BLaER1 (cell line): ENCODE measurements around the gene ADM2.

Experiments
- H3K27ac ChIP-seq: shearing (Covaris generic); formaldehyde crosslinking; 2 replicates; pipeline ENCODE4 v1.8.1; 2022
- H3K27me3 ChIP-seq: shearing (Covaris generic); formaldehyde crosslinking; 2 replicates; pipeline ENCODE4 v1.8.1; 2022
- H3K36me3 ChIP-seq: shearing (Covaris generic); formaldehyde crosslinking; 2 replicates; pipeline ENCODE4 v1.8.1; 2022
- H3K4me1 ChIP-seq: shearing (Covaris generic); formaldehyde crosslinking; 2 replicates; pipeline ENCODE4 v1.8.1; 2022
- H3K4me2 ChIP-seq: shearing (Covaris generic); formaldehyde crosslinking; 2 replicates; pipeline ENCODE4 v1.8.1; 2022
- H3K4me3 ChIP-seq: shearing (Covaris generic); formaldehyde crosslinking; 2 replicates; pipeline ENCODE4 v1.8.1; 2022
- H3K9ac ChIP-seq: shearing (Covaris generic); formaldehyde crosslinking; 2 replicates; pipeline ENCODE4 v1.8.1; 2022
- H3K9me3 ChIP-seq: shearing (Covaris generic); formaldehyde crosslinking; 2 replicates; pipeline ENCODE4 v1.8.1; 2022
- H4K20me1 ChIP-seq: shearing (Covaris generic); formaldehyde crosslinking; 2 replicates; pipeline ENCODE4 v1.8.1; 2022
- Cebpa-rat ChIP-seq: shearing (Covaris generic); IDR thresholded peaks from 2 replicates; pipeline ENCODE4 v1.8.1; 2022

ADM2 gene

GRCh38 chr22:50438305-50439275, 42.8 kb upstream of the ADM2 start:
- peaks cover 63% of the 10 kb centered on the region for H3K36me3 ChIP-seq

GRCh38 chr22:50439314-50439870, 42.0 kb upstream of the ADM2 start:
- Histone ChIP-seq H3K9me3 (no peaks in the 10 kb centered on the region), H3K36me3 (peaks cover 68% of the 10 kb centered on the region), H4K20me1 (peaks cover 45% of the 10 kb centered on the region), H3K27ac (peak overlapping the region; percentile 16), H3K4me3 (no peak overlapping the region), H3K27me3 (no peaks in the 10 kb centered on the region), H3K9ac (0 out of 2 replicates have a peak overlapping the region, but pooled peaks have one; percentile 9), H3K4me1 (peaks cover 94% of the 10 kb centered on the region), H3K4me2 (peak overlapping the region; percentile 61)
- TF ChIP-seq Cebpa-rat, result no peak

More at GRCh38 chr22:50438305-50439275, 42.8 kb upstream of the ADM2 start:
- peak overlapping the region; percentile 97 for H3K4me2 ChIP-seq
- peak overlapping the region; percentile 16; the same call in 1 of the 2 replicates for H3K27ac ChIP-seq
- H3K4me3 ChIP-seq, result no peak overlapping the region
- H3K4me1 ChIP-seq, result peaks cover 86% of the 10 kb centered on the region
- TF ChIP-seq Cebpa-rat, result no peak
- no peaks in the 10 kb centered on the region for H3K9me3 ChIP-seq
- H3K27me3 ChIP-seq, result no peaks in the 10 kb centered on the region
- H4K20me1 ChIP-seq, result peaks cover 45% of the 10 kb centered on the region
- 0 out of 2 replicates have a peak overlapping the region, but pooled peaks have one; percentile 9 for H3K9ac ChIP-seq

- Histone ChIP-seq H3K27me3 (no peaks in the 10 kb centered on the region), H3K27ac (peak overlapping the region; percentile 16), H3K4me1 (peaks cover 96% of the 10 kb centered on the region), H3K9me3 (no peaks in the 10 kb centered on the region), H3K4me3 (no peak overlapping the region), H4K20me1 (peaks cover 44% of the 10 kb centered on the region), H3K4me2 (peak overlapping the region; percentile 61), H3K36me3 (peaks cover 65% of the 10 kb centered on the region), H3K9ac (0 out of 2 replicates have a peak overlapping the region, but pooled peaks have one; percentile 9)
- no peak for TF ChIP-seq Cebpa-rat
These were observed 41.4 kb upstream of the ADM2 start for GRCh38 chr22:50439871-50440331.

- H3K4me3 ChIP-seq, result no peak overlapping the region
- H3K9me3 ChIP-seq, result no peaks in the 10 kb centered on the region
- H3K4me2 ChIP-seq, result peak overlapping the region; percentile 61
- peak overlapping the region; percentile 16 for H3K27ac ChIP-seq
- peaks cover 96% of the 10 kb centered on the region for H3K4me1 ChIP-seq
- peaks cover 60% of the 10 kb centered on the region for H3K36me3 ChIP-seq
- no peak for TF ChIP-seq Cebpa-rat
- H3K27me3 ChIP-seq, result no peaks in the 10 kb centered on the region
- H3K9ac ChIP-seq, result 0 out of 2 replicates have a peak overlapping the region, but pooled peaks have one; percentile 51
- H4K20me1 ChIP-seq, result peaks cover 40% of the 10 kb centered on the region
These were observed 40.6 kb upstream of the ADM2 start for GRCh38 chr22:50440544-50441249.

GRCh38 chr22:50441428-50441993, 39.8 kb upstream of the ADM2 start:
- Histone ChIP-seq H3K9me3 (no peaks in the 10 kb centered on the region), H3K4me1 (peaks cover 96% of the 10 kb centered on the region), H3K27ac (peak overlapping the region; percentile 46; the same call in 1 of the 2 replicates), H3K4me2 (peak overlapping the region; percentile 61), H3K4me3 (no peak overlapping the region), H4K20me1 (peaks cover 40% of the 10 kb centered on the region), H3K36me3 (peaks cover 63% of the 10 kb centered on the region), H3K27me3 (no peaks in the 10 kb centered on the region), H3K9ac (peak overlapping the region; percentile 51; the same call in 1 of the 2 replicates)
- no peak for TF ChIP-seq Cebpa-rat

GRCh38 chr22:50443197-50443596, 38.1 kb upstream of the ADM2 start:
- peaks cover 90% of the 10 kb centered on the region for H3K4me1 ChIP-seq
- no peaks in the 10 kb centered on the region for H3K9me3 ChIP-seq
- H3K36me3 ChIP-seq, result peaks cover 72% of the 10 kb centered on the region

GRCh38 chr22:50443801-50444625, 37.3 kb upstream of the ADM2 start:
- H3K36me3 ChIP-seq, result peaks cover 72% of the 10 kb centered on the region
- peak overlapping the region; percentile 15; the same call in 1 of the 2 replicates for H3K9ac ChIP-seq
- H3K4me3 ChIP-seq, result no peak overlapping the region
- peak overlapping the region; percentile 96 for H3K4me2 ChIP-seq
- peaks cover 19% of the 10 kb centered on the region for H4K20me1 ChIP-seq
- no peaks in the 10 kb centered on the region for H3K9me3 ChIP-seq
- H3K27me3 ChIP-seq, result no peaks in the 10 kb centered on the region
- H3K27ac ChIP-seq, result peak overlapping the region; percentile 85
- peaks cover 90% of the 10 kb centered on the region for H3K4me1 ChIP-seq
- 0 out of 2 replicates have a peak, but pooled peaks have one; percentile 45 for TF ChIP-seq Cebpa-rat

More at GRCh38 chr22:50443197-50443596, 38.1 kb upstream of the ADM2 start:
- no peaks in the 10 kb centered on the region for H3K27me3 ChIP-seq
- H3K4me3 ChIP-seq, result no peak overlapping the region
- peaks cover 26% of the 10 kb centered on the region for H4K20me1 ChIP-seq
- TF ChIP-seq Cebpa-rat, result no peak
- H3K27ac ChIP-seq, result peak overlapping the region; percentile 67; the same call in 1 of the 2 replicates
- H3K9ac ChIP-seq, result no peak overlapping the region; the same call in 1 of the 2 replicates
- peak overlapping the region; percentile 62 for H3K4me2 ChIP-seq

GRCh38 chr22:50444663-50445062, 36.7 kb upstream of the ADM2 start:
- Histone ChIP-seq H3K4me3 (peak overlapping the region; percentile 48), H3K4me1 (peaks cover 90% of the 10 kb centered on the region), H3K36me3 (peaks cover 68% of the 10 kb centered on the region), H3K27ac (peak overlapping the region; percentile 85), H3K9ac (peak overlapping the region; percentile 76), H3K9me3 (no peaks in the 10 kb centered on the region), H3K4me2 (peak overlapping the region; percentile 96), H3K27me3 (no peaks in the 10 kb centered on the region), H4K20me1 (peaks cover 14% of the 10 kb centered on the region)
- no peak for TF ChIP-seq Cebpa-rat
